Colonic mucosa (tissue), 4 donors: ENCODE measurements around the gene GRAMD2B. TPM values are rescaled to one million over a fixed set of nuclear protein-coding genes. Genes with fewer than 3 reads are reported as not detected.
"Not testable (repeated sequence)": the region's sequence is repeated elsewhere in the genome, so short reads cannot be mapped to it uniquely, and the experiment has no call there.

ENCODE experiments used
- DNase-seq: peaks from one replicate; pipeline ENCODE4 v3.0.0-alpha.2; 2020
- H3K27ac ChIP-seq: fragments of 200-600 bp; one replicate; pipeline ENCODE4 v1.8.0; 2021
- H3K27me3 ChIP-seq: fragments of 200-600 bp; one replicate; pipeline ENCODE4 v1.8.0; 2021
- H3K36me3 ChIP-seq: fragments of 200-600 bp; one replicate; pipeline ENCODE4 v1.8.0; 2021
- H3K4me1 ChIP-seq: fragments of 200-600 bp; one replicate; pipeline ENCODE4 v1.8.0; 2021; ENCODE audit warnings: mild to moderate bottlenecking
- H3K4me3 ChIP-seq: fragments of 200-600 bp; one replicate; pipeline ENCODE4 v1.8.0; 2021
- H3K9ac ChIP-seq, 2 donors: one replicate each; pipeline ENCODE4 v1.7.0; 2013; ENCODE audit warnings: control low read depth in 2 of 2, low read depth in 2 of 2, low read length in 2 of 2
- H3K9me3 ChIP-seq: fragments of 200-600 bp; one replicate; pipeline ENCODE4 v1.8.0; 2021
- intact Hi-C: fragments of 100-400 bp; cut with DNase I; formaldehyde crosslinking; loops from one replicate; pipeline ENCODE4 v1.14.1; 2022
- total RNA-seq, 2 donors: library from RNA; stranded (reverse); fragmentation: NEBNext Ultra II Directional in 1 of 2; extraction: Animal tissue kit (Norgen Biotek cat#: 25700) in 1 of 2; gene quantifications; one replicate each; pipeline ENCODE4 v1.2.1, GENCODE V29; 2021
- TF ChIP-seq, protein P1 (sequence below): fragments of 200-600 bp; IDR thresholded peaks from one replicate; pipeline ENCODE4 v1.8.0; 2022; ENCODE audit warnings: antibody characterized with exemption, mild to moderate bottlenecking
- donor health status: healthy.
- donor health status: DM: no; HTN: no; CAD: no.
- donor health status: DM: no; HTN: no; CAD: no.

Gene GRAMD2B, protein sequence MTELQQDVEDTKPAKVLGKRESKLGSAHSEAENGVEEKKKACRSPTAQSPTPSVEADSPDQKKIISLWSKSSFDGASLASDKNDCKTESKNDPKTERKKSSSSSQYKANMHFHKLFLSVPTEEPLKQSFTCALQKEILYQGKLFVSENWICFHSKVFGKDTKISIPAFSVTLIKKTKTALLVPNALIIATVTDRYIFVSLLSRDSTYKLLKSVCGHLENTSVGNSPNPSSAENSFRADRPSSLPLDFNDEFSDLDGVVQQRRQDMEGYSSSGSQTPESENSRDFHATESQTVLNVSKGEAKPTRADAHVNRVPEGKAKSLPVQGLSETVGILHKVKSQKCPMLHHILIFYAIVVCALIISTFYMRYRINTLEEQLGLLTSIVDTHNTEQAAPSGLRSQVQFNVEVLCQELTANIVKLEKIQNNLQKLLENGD
- total RNA-seq = 10 to 100 TPM; 30.9 to 60.4 TPM

DNA sequence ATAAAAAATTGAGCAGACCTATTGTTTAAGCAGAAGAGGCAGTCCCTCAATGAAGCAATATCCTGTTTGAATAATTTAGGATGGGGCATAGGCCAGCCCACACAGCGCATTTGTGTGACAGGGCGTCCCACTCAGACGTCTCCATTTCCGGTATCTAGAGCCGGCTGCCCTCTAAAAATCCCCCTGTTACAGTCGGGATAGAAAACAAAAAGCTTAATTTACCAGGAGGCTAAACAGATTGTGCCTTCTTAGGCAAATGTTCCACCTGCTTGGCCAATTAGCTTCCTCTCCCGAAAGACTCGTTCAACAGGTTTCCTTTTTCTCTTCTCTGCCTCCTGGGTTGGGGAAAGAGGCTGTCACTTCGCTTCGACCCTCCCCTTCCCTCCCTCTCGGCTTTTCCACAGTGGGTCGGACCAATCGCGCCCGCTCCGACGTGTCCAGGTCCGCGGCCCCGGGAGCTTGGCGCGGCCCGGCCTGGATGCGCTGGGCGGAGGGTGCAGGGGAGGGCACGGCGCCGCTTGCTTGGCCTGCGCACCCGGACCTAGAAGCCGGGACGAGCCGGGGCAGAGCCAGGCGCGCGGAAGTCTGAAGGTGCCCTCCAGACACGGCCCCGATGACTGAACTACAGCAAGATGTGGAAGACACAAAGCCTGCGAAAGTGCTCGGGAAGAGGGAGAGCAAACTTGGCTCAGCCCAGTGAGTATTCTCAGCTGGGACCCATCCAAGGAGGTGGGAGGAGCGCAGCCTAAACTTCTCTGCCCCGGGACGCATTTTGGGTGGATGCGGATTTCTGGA, at the start of gene GRAMD2B:
TSS of gene GRAMD2B (plus strand) at position 416 of the 795 bp plus-strand sequence. CDS start at position 614, 198 bp downstream.
- H3K4me3 ChIP-seq = peak within 1 kb of the TSS; percentile 59
- H3K27ac ChIP-seq = peak within 1 kb of the TSS; percentile 86
- DNase-seq = peak; percentile 92
- intact Hi-C loops = no loop called here
- no peaks in the 10 kb centered on the region for H3K4me1 ChIP-seq
- peak within 1 kb of the TSS; percentile 88 to 91 for H3K9ac ChIP-seq
- H3K9me3 ChIP-seq = no peaks in the 10 kb centered on the region
- H3K27me3 ChIP-seq = no peaks in the 10 kb centered on the region
- TF ChIP-seq, protein P1, sequence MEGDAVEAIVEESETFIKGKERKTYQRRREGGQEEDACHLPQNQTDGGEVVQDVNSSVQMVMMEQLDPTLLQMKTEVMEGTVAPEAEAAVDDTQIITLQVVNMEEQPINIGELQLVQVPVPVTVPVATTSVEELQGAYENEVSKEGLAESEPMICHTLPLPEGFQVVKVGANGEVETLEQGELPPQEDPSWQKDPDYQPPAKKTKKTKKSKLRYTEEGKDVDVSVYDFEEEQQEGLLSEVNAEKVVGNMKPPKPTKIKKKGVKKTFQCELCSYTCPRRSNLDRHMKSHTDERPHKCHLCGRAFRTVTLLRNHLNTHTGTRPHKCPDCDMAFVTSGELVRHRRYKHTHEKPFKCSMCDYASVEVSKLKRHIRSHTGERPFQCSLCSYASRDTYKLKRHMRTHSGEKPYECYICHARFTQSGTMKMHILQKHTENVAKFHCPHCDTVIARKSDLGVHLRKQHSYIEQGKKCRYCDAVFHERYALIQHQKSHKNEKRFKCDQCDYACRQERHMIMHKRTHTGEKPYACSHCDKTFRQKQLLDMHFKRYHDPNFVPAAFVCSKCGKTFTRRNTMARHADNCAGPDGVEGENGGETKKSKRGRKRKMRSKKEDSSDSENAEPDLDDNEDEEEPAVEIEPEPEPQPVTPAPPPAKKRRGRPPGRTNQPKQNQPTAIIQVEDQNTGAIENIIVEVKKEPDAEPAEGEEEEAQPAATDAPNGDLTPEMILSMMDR = no peak
- no peaks in the 10 kb centered on the region for H3K36me3 ChIP-seq

DNA sequence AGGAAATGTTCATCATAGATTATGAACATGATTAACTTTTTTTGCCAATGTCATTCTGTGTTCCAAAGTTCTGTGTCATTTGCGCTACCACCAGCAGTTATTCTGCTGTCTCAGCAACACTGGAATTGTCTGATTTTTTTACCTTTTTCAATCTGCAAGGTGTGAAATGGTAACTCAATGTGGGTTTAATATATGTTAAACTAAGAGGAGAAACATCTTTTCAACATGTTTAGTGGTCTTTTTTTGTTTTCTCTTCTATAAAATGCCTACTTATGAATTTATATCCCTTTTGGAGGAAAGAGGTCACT, 49.1 kb upstream of the GRAMD2B start:
- DNase-seq = no peak
- intact Hi-C loops = no loop called here
- no peaks in the 10 kb centered on the region for H3K9me3 ChIP-seq
- no peak overlapping the region for H3K4me3 ChIP-seq
- H3K27ac ChIP-seq = peak overlapping the region; percentile 40
- peak overlapping the region in 1 of 2 donors; percentile 67 for H3K9ac ChIP-seq
- H3K36me3 ChIP-seq = no peaks in the 10 kb centered on the region
- TF ChIP-seq, protein P1 = no peak
- no peaks in the 10 kb centered on the region for H3K4me1 ChIP-seq
- H3K27me3 ChIP-seq = no peaks in the 10 kb centered on the region

DNA sequence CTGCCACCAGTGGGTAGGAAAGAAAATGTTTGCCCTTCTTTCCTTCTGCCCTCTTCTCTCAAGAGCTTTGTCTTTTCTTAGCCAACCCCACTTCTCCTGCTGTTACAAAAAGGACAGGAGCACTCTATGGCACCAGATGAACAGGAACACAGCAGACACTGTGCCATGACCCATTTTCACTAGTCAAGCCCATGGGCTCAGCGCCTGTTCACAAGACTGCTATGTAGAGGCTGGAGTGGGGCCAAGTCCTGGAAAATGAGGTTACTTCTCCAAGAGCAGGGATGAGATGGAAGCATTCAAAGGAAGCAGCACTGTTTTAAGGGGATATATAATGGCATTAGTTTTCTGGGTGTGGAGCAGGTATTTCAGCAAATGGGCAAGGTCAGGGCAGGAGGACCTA, 46.8 kb upstream of the GRAMD2B start:
- TF ChIP-seq, protein P1 = no peak
- no peak overlapping the region for H3K9ac ChIP-seq
- H3K36me3 ChIP-seq = no peaks in the 10 kb centered on the region
- H3K27me3 ChIP-seq = no peaks in the 10 kb centered on the region
- H3K9me3 ChIP-seq = no peaks in the 10 kb centered on the region
- no peak for DNase-seq
- no peak overlapping the region for H3K4me3 ChIP-seq
- no peak overlapping the region for H3K27ac ChIP-seq
- no peaks in the 10 kb centered on the region for H3K4me1 ChIP-seq
- intact Hi-C loops = no loop called here

DNA sequence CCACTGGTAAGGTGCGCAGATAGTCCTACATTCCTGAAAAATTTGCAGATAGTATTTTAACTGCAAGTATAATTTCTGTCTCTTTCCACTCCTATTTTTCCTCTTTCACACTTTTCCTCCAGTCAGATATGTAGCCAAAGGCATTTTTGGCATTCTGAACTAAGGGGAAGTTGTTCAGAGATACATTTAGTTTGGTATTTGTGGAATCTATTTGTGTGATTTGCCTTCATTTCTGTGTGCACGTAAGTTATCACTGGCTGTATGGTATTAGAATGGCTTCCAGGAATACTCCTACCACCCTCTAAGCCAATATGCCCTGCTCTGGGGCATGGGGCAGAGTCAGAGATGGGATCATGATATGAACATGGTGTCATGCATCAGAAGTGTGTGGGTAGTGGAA, 45.8 kb upstream of the GRAMD2B start:
- H3K27me3 ChIP-seq = no peaks in the 10 kb centered on the region
- no peak overlapping the region for H3K4me3 ChIP-seq
- H3K9me3 ChIP-seq = no peaks in the 10 kb centered on the region
- TF ChIP-seq, protein P1 = no peak
- no peak overlapping the region for H3K27ac ChIP-seq
- no peak overlapping the region for H3K9ac ChIP-seq
- intact Hi-C loops = no loop called here
- no peak for DNase-seq
- no peaks in the 10 kb centered on the region for H3K36me3 ChIP-seq
- H3K4me1 ChIP-seq = no peaks in the 10 kb centered on the region

DNA sequence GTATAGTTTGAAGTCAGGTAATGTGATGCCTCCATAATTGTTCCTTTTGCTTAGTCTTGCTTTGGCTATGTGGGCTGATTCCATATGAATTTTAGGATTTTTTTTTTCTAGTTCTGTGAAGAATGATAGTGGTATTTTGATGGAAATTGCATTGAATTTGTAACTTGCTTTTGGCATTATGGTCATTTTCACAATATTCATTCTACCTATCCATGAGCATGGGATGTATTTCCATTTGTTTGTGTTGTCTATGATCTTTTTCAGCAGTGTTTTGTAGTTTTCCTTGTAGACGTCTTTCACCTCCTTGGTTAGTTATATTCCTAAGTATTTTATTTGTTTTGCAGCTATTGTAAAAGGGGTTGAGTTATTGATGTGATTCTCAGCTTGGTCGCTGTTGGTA, 42.9 kb upstream of the GRAMD2B start:
- H3K9ac ChIP-seq, H3K27ac ChIP-seq, DNase-seq, H3K4me1 ChIP-seq, H3K36me3 ChIP-seq, H3K27me3 ChIP-seq, H3K4me3 ChIP-seq, H3K9me3 ChIP-seq, intact Hi-C loops: not testable (repeated sequence)

DNA sequence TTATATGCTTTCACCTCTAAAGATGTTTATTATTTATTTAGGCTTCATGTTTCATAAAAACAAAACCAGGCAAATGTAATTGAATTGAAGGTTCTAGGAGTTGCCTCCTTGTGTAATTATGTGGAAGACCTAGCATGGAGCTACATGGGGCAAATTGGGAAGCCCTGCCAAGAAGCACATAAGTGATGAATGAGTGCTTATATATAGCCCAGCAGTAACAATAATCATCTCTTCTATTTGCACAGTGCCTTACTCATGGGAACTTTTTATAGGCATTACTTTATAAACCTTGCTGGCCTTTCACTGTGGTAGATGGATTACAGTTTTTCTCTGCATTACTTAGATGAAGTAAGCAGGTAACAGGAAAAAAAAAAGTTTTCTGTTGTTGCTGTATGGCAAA, 40.0 kb upstream of the GRAMD2B start:
- Histone ChIP-seq H3K9ac (no peak overlapping the region), H3K9me3 (no peaks in the 10 kb centered on the region), H3K27ac (peak overlapping the region; percentile 24), H3K27me3 (no peaks in the 10 kb centered on the region), H3K4me1 (peaks cover 6% of the 10 kb centered on the region), H3K36me3 (no peaks in the 10 kb centered on the region), H3K4me3 (no peak overlapping the region)
- TF ChIP-seq, protein P1 = no peak
- intact Hi-C loops = no loop called here
- DNase-seq = peak; percentile 49
